ENCODE measurements around the gene CACNB4. TPM values are rescaled to one million over a fixed set of nuclear protein-coding genes. Genes with fewer than 3 reads are reported as not detected.

Gene CACNB4
- total RNA-seq, 2 experiments from 2014 or later: 0.14 to 0.20 TPM

- intact Hi-C loops (cut with DNase I, micrococcal nuclease): no loop called here
- no peak overlapping the region for H3K4me3 ChIP-seq (ENCODE audit: low read length)
- H3K27ac ChIP-seq (ENCODE audit: low read depth in 1 of 2, low read length in 2 of 2): no peak overlapping the region
- ChIA-PET CTCF (no interaction called here), POLR2A (no interaction called here)
- no peaks in the 10 kb centered on the region for H3K9me3 ChIP-seq (ENCODE audit: control insufficient read depth in 1 of 2, insufficient read depth in 1 of 2, low read length in 2 of 2)
- no peak overlapping the region for H3K4me3 Mint-ChIP-seq
- peaks cover 17% of the 10 kb centered on the region for H3K4me1 Mint-ChIP-seq (ENCODE audit: low read depth)
- ATAC-seq (ENCODE audit: poor library complexity) (no peak), DNase-seq (no peak)
- no peak for TF ChIP-seq CTCF (IDR thresholded peaks at IDR 0.05)
- H3K27me3 Mint-ChIP-seq: peaks cover 50% of the 10 kb centered on the region
- H3K27me3 ChIP-seq (ENCODE audit: control insufficient read depth in 1 of 2, insufficient read depth in 2 of 2, low read length in 2 of 2): peaks cover 33 to 36% of the 10 kb centered on the region in 2 experiments
- no peaks in the 10 kb centered on the region for H3K36me3 ChIP-seq (ENCODE audit: insufficient read depth, low read length)
- no peaks in the 10 kb centered on the region for H3K36me3 Mint-ChIP-seq (ENCODE audit: low read depth)
- H3K4me1 ChIP-seq (ENCODE audit: insufficient read depth, low read length): peaks cover 25% of the 10 kb centered on the region
- H3K9me3 Mint-ChIP-seq: no peaks in the 10 kb centered on the region
- H3K27ac Mint-ChIP-seq: no peak overlapping the region
Observed at GRCh38 chr2:152095146-152095545, 3.7 kb downstream of the CACNB4 start.

- peaks cover 10% of the 10 kb centered on the region for H3K4me1 Mint-ChIP-seq (ENCODE audit: low read depth)
- ChIA-PET POLR2A (no interaction called here), CTCF (no interaction called here)
- ATAC-seq (ENCODE audit: poor library complexity) (no peak), DNase-seq (no peak)
- H3K36me3 Mint-ChIP-seq (ENCODE audit: low read depth): no peaks in the 10 kb centered on the region
- Histone ChIP-seq H3K27ac (ENCODE audit: low read depth in 1 of 2, low read length in 2 of 2) (no peak overlapping the region), H3K27me3 (ENCODE audit: control insufficient read depth in 1 of 2, insufficient read depth in 2 of 2, low read length in 2 of 2) (peaks cover 24% of the 10 kb centered on the region in 2 experiments), H3K9me3 (ENCODE audit: control insufficient read depth in 1 of 2, insufficient read depth in 1 of 2, low read length in 2 of 2) (no peaks in the 10 kb centered on the region), H3K36me3 (ENCODE audit: insufficient read depth, low read length) (no peaks in the 10 kb centered on the region), H3K4me1 (ENCODE audit: insufficient read depth, low read length) (peaks cover 17% of the 10 kb centered on the region), H3K4me3 (ENCODE audit: low read length) (no peak overlapping the region)
- H3K27me3 Mint-ChIP-seq: peaks cover 39% of the 10 kb centered on the region
- no peak overlapping the region for H3K4me3 Mint-ChIP-seq
- no peaks in the 10 kb centered on the region for H3K9me3 Mint-ChIP-seq
- no peak for TF ChIP-seq CTCF (IDR thresholded peaks at IDR 0.05)
- no peak overlapping the region for H3K27ac Mint-ChIP-seq
- intact Hi-C loops (cut with DNase I, micrococcal nuclease): no loop called here
Observed at GRCh38 chr2:152094014-152094413, 4.8 kb downstream of the CACNB4 start.

- intact Hi-C loops (cut with DNase I, micrococcal nuclease): no loop called here
- no peaks in the 10 kb centered on the region for H3K36me3 ChIP-seq (ENCODE audit: insufficient read depth, low read length)
- ChIA-PET POLR2A (no interaction called here), CTCF (no interaction called here)
- Mint-ChIP-seq H3K27me3 (peaks cover 42% of the 10 kb centered on the region), H3K4me3 (no peak overlapping the region), H3K27ac (no peak overlapping the region), H3K4me1 (ENCODE audit: low read depth) (peaks cover 10% of the 10 kb centered on the region), H3K36me3 (ENCODE audit: low read depth) (no peaks in the 10 kb centered on the region), H3K9me3 (no peaks in the 10 kb centered on the region)
- no peak for TF ChIP-seq CTCF (IDR thresholded peaks at IDR 0.05)
- H3K4me3 ChIP-seq (ENCODE audit: low read length): no peak overlapping the region
- peaks cover 13% of the 10 kb centered on the region for H3K4me1 ChIP-seq (ENCODE audit: insufficient read depth, low read length)
- H3K27me3 ChIP-seq (ENCODE audit: control insufficient read depth in 1 of 2, insufficient read depth in 2 of 2, low read length in 2 of 2): peaks cover 19 to 23% of the 10 kb centered on the region in 2 experiments
- ATAC-seq (ENCODE audit: poor library complexity): no peak
- no peak for DNase-seq
- no peaks in the 10 kb centered on the region for H3K9me3 ChIP-seq (ENCODE audit: control insufficient read depth in 1 of 2, insufficient read depth in 1 of 2, low read length in 2 of 2)
- no peak overlapping the region for H3K27ac ChIP-seq (ENCODE audit: low read depth in 1 of 2, low read length in 2 of 2)
Observed at GRCh38 chr2:152093464-152093863, 5.4 kb downstream of the CACNB4 start.

Data from CD4-positive, alpha-beta T cell (primary cell).